Activated T-cell treated with anti-CD3 and anti-CD28 coated beads, Interleukin-2, amount 50 U/mL, for 72 hours (primary cell): ENCODE data around the gene COCH. TPM values are rescaled to one million over a fixed set of nuclear protein-coding genes. Genes with fewer than 3 reads are reported as not detected.
"Not testable (repeated sequence)": the region's sequence is repeated elsewhere in the genome, so short reads cannot be mapped to it uniquely, and the experiment has no call there.

Experiments
- ATAC-seq, 2 donors: fragments of 150-1000 bp; cut with Tn5 transposase; replicated peaks in 1 of 2; 2 replicates each; pipeline ENCODE4 v1.10.0; 2021; ENCODE audit warnings: moderate library complexity in 2 of 2, mild to moderate bottlenecking in 1 of 2
- DNase-seq, 2 donors: peaks; one replicate each; pipeline ENCODE4 v3.0.0; 2021 to 2022; ENCODE audit warnings: mixed read lengths in 1 of 2
- H3K27ac Mint-ChIP-seq: one replicate; pipeline ENCODE4 v1.8.0; 2022; ENCODE audit warnings: mild to moderate bottlenecking, moderate library complexity, mixed read lengths
- H3K27me3 Mint-ChIP-seq: one replicate; pipeline ENCODE4 v1.8.0; 2022; ENCODE audit warnings: low read depth, mixed read lengths
- H3K36me3 Mint-ChIP-seq, 2 donors: one replicate each; pipeline ENCODE4 v1.8.0; 2022; ENCODE audit warnings: mixed read lengths in 2 of 2, mild to moderate bottlenecking in 1 of 2; ENCODE audit not compliant: insufficient read depth in 2 of 2
- H3K4me1 Mint-ChIP-seq: one replicate; pipeline ENCODE4 v1.8.0; 2022; ENCODE audit warnings: low read depth, mixed read lengths
- H3K4me3 Mint-ChIP-seq, 2 donors: one replicate each; pipeline ENCODE4 v1.8.0; 2022; ENCODE audit warnings: mild to moderate bottlenecking in 2 of 2, mixed read lengths in 2 of 2, moderate library complexity in 2 of 2
- H3K9me3 Mint-ChIP-seq, 2 donors: one replicate each; pipeline ENCODE4 v1.8.0; 2022; ENCODE audit warnings: mixed read lengths in 2 of 2
- total RNA-seq, 2 donors: library from RNA; stranded (reverse); gene quantifications; one replicate each; pipeline ENCODE4 v1.2.3, GENCODE V29; 2022

COCH gene
- total RNA-seq, 2 donors from 2014 or later, result 1.6 to 2.3 TPM

DNA sequence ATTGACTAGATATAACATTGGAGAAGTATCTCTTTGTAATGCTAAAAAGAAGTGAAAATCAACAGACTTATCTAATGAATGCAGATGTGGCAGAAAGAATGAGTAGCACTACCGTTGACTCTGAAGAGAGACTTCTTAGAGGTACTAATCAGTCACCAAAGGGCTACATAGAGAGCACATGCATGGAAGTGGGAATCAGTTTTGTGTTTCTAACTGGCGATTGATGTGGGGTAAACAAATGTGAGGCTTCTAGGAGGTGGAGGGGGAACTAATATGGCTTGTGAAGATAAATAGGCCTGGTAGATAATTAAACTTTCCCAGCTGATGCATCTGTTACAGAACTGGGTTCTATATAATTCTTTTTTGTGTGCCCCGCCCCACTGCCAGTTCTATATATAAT lies 10.5 kb downstream of the COCH start:
- Mint-ChIP-seq H3K4me1 (peaks cover 6% of the 10 kb centered on the region), H3K27ac (no peak overlapping the region), H3K4me3 (no peak overlapping the region), H3K27me3 (no peaks in the 10 kb centered on the region), H3K9me3 (no peaks in the 10 kb centered on the region), H3K36me3 (no peaks in the 10 kb centered on the region)
- ATAC-seq, result no peak
- DNase-seq, result no peak

DNA sequence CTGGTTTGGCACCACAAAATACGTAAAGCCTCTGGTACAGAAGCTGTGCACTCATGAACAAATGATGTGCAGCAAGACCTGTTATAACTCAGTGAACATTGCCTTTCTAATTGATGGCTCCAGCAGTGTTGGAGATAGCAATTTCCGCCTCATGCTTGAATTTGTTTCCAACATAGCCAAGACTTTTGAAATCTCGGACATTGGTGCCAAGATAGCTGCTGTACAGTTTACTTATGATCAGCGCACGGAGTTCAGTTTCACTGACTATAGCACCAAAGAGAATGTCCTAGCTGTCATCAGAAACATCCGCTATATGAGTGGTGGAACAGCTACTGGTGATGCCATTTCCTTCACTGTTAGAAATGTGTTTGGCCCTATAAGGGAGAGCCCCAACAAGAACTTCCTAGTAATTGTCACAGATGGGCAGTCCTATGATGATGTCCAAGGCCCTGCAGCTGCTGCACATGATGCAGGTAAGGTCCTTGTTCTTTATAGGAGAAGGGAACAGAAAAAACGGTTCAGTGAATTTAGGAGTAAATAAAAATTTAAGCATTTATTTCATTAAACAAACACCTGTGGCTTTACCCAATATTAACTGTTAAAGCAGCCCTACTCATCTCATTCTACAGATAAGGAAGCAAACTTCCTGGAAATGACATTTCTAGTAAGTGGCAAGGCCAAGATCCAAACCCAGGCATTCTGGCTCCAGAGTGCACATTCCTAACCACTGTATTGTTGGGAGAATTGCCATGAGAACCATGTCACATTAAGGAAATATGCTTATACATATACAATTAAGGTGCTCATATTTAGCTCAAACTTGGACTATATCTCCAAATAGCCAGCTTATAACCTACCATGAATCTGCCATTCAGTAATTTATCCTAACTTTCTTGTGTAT lies 11.7 kb downstream of the COCH start:
- Mint-ChIP-seq H3K27me3 (no peaks in the 10 kb centered on the region), H3K4me3 (no peak overlapping the region), H3K27ac (no peak overlapping the region), H3K4me1 (peaks cover 6% of the 10 kb centered on the region), H3K9me3 (no peaks in the 10 kb centered on the region), H3K36me3 (no peaks in the 10 kb centered on the region)
- ATAC-seq, result no peak
- DNase-seq, result no peak

DNA sequence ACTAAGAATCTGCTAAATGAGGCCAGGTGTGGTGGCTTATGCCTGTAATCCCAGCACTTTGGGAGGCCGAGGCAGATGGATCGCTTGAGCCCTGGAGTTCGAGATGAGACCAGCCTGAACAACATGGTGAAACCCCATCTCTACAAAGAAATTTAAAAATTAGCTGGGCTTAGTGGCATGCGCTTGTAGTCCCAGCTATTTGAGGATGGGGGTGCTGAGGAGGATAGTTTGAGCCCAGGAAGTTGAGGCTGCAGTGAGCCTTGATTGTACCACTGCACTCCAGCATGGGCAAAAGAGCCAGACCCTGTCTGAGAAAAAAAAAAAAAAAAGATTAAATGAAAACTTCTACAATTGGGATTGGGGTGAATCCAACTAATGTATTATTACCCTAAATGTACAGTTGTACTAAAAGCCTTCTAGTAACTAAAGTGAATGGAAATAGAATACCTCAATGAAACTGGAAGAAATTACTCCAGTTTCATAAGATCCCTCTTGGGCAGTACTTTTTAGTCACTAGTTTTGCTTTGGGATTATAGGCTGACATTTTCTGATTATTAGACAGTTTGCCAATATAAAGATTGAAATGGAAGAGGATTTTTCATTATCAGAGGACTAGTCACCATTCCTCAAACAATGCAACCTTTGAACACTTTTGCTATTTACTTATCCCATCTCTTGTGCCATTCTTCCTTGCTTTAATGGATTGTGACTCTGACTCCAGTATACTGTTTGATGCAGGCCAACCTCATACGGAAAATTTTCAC lies 14.3 kb downstream of the COCH start:
- no peak for ATAC-seq
- H3K27me3 Mint-ChIP-seq, result no peaks in the 10 kb centered on the region
- peak overlapping the region; percentile 39 for H3K27ac Mint-ChIP-seq
- no peaks in the 10 kb centered on the region for H3K9me3 Mint-ChIP-seq
- H3K36me3 Mint-ChIP-seq, result no peaks in the 10 kb centered on the region
- H3K4me3 Mint-ChIP-seq, result no peak overlapping the region
- DNase-seq, result no peak
- peaks cover 6% of the 10 kb centered on the region for H3K4me1 Mint-ChIP-seq

DNA sequence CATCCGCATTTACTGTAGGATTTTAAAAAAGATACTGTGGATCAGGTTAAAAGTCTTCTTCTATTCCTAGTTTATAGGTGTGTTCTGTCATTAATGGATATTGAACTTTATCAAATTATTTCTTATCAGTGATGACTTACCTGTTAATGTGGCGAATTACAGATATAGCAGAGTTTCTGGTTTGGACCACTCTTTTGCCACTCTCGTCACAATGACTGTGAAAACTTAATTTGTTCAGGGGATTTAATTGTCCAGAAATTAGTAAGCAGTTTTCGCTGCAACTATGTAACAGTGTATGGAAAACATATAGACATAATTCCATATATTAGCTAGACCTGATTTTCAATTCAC lies 14.9 kb downstream of the COCH start:
- no peaks in the 10 kb centered on the region for H3K36me3 Mint-ChIP-seq
- DNase-seq, result no peak
- H3K27ac Mint-ChIP-seq, result peak overlapping the region; percentile 39
- ATAC-seq, result no peak
- H3K27me3 Mint-ChIP-seq, result no peaks in the 10 kb centered on the region
- no peaks in the 10 kb centered on the region for H3K9me3 Mint-ChIP-seq
- no peak overlapping the region for H3K4me3 Mint-ChIP-seq
- H3K4me1 Mint-ChIP-seq, result peaks cover 6% of the 10 kb centered on the region

DNA sequence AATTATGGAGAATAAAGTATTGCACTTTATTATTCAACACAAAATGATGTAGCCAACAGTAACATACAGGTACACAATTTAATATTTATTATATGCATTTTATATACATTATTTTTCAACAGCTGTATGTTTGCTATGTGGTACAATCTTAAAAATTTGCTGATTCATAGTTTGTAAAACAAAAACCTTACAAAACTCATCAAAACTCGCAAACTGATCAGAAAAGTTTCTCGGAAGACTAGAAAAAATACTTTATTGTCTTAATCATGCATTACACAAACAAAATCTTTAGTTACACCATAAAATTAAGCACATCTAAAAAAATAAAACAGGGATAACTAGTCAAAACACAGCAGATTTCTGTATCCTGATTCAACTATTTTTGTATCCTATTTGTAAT lies 19.5 kb downstream of the COCH start:
- Mint-ChIP-seq H3K36me3 (peaks cover 0 to 6% of the 10 kb centered on the region in 2 donors), H3K4me1 (peaks cover 10% of the 10 kb centered on the region), H3K27ac (no peak overlapping the region), H3K4me3 (no peak overlapping the region), H3K27me3 (no peaks in the 10 kb centered on the region), H3K9me3 (no peaks in the 10 kb centered on the region)
- DNase-seq, result no peak
- ATAC-seq, result no peak

DNA sequence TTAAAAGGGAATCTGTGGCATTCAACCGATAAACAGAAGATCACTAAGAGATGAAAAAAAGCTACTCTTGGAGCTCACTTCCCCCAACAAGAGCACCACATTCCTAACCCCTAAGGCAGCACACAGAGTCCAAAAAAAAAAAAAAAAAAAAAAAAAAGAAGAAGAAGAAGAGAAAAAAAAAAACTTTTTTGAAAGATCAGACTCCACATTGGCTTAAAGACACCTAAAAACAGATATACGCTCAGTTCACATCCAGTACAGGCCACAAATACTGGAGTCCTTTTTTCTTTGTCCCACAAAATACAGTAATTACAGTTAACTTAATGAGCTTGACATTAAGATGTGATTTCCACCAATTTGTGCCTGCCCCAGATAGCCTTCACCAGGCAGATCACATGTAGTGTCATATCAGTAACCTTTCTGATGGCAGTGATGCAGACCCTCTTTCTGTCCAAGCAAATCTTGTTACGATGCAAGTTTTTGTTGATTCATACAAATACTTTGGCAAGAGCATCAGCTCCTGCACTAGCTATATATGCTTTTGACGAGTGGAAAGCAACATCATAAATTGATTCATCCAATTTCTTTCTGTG lies 20.7 kb downstream of the COCH start:
- Mint-ChIP-seq H3K27me3 (no peaks in the 10 kb centered on the region), H3K4me1 (peaks cover 5% of the 10 kb centered on the region), H3K36me3 (peaks cover 0 to 6% of the 10 kb centered on the region in 2 donors), H3K27ac (no peak overlapping the region), H3K9me3 (no peaks in the 10 kb centered on the region), H3K4me3 (no peak overlapping the region)
- DNase-seq (no peak), ATAC-seq (no peak)

DNA sequence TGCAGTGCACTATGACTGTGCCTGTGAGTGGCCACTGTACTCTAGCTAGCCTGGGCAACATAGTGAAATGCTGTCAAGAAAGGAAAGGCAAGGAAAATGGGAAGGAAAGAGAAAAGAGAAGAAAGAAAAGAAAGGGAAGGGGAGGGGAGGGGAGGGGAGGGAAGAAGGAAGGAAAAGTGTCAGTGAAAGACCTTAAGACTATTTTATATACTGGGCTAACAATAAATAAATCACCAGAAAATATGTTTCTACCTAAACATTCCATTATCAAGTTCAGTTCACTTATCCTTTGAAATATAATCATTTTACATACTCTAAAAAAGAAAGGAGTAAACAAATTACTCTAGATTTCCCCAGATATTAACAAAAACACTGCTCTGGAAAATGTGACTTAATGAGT lies 22.1 kb downstream of the COCH start:
- H3K9me3 Mint-ChIP-seq, result no peaks in the 10 kb centered on the region
- no peak overlapping the region for H3K4me3 Mint-ChIP-seq
- peaks cover 0 to 7% of the 10 kb centered on the region in 2 donors for H3K36me3 Mint-ChIP-seq
- peaks cover 5% of the 10 kb centered on the region for H3K4me1 Mint-ChIP-seq
- ATAC-seq (no peak), DNase-seq (no peak)
- H3K27ac Mint-ChIP-seq, result no peak overlapping the region
- H3K27me3 Mint-ChIP-seq, result no peaks in the 10 kb centered on the region

DNA sequence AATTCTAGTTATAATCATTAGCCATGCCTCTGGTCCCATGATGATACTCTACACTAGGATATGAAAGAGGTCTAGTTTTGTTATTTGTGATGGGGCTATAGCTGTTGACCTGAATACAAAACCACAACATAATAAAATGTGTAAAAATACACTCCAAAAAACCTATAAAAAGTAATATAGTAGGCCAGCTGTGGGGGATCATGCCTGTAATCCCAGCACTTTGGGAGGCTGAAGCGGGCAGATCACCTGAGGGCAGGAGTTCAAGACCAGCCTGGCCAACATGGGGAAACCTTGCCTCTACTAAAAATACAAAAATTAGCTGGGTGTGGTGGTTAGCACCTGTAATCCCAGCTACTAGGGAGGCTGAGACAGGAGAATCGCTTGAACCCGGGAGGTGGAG lies 22.8 kb downstream of the COCH start:
- H3K36me3 Mint-ChIP-seq, DNase-seq, H3K27me3 Mint-ChIP-seq, H3K27ac Mint-ChIP-seq, H3K4me3 Mint-ChIP-seq, H3K9me3 Mint-ChIP-seq, ATAC-seq, H3K4me1 Mint-ChIP-seq: not testable (repeated sequence)

DNA sequence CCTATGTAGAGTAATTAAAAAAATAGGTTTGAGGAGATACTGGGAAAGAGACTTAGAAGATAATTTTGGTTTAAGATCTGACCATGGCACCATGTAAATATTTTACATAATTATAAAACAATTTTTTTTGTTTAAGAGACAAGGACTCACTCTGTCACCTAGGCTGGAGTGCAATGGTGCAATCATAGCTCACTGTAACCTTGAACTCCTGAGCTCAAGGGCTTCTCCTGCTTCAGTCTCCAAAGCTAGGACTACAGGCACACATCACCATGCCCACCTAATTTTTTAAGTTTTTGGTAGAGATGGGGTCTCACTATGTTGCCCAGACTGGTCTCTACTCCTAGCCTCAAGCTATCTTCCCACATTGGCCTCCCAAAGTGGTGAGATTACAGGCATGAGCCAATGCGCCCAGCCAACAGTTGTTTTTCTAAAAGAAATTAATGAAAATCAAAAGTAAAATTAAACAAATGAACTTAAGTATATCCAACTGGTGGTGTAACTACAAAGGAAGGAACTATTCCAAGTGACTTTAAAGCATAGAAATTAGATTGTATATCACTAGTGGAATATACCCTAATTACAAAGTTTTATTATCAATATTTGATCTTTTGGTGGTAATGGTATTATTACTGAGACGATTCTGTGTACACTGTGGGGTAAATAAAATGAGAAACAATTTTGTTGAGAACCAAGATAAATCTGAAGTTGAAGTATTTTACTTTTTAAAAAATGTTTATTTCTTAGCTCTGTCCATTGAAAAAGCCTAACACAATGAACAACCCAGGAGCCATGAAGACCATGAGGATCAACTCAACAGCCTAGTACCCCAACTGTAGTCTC lies 29.1 kb downstream of the COCH start:
- Mint-ChIP-seq H3K9me3 (no peaks in the 10 kb centered on the region), H3K27me3 (no peaks in the 10 kb centered on the region), H3K4me1 (peaks cover 3% of the 10 kb centered on the region), H3K4me3 (no peak overlapping the region), H3K27ac (peak overlapping the region; percentile 70), H3K36me3 (peaks cover 0 to 4% of the 10 kb centered on the region in 2 donors)
- ATAC-seq (no peak), DNase-seq (no peak)

DNA sequence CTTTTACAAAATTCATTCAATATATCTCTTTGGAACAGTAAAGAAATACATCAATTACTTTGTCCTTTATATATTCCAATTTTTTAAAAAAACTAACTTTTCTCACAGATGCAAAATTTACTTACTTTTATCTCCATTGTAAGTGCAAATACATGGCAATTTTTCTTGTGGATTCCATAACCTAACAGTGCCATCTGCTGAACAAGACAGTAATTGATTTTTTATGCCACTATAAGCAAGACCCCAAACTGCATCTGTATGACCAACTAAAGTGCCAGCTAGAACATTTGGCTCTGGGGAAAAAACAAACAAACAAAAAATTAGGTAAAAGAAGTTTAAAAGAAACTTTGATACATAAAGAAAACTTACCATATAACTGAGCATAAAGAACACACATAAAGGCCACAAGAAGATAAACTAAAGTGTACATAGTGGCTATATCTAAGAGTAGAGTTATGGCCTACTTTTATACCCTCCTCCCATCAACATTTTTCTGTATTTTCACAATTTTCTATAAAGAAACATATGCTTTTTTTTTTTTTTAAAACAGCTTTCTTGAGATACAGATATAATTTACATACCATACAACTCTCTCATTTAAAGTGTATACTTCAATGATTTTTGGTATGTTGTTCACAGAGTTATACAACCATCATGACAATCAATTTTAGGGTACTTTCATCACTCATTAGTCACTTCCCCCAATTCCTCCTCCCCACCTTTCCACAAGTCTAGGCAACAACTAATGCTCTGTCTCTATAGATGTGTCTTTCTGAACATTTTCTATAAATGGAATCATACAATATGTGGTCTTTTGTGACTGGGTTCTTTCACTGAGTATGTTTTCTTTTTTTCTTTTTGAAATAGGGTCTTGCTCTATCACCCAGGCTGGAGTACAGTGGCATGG lies 32.6 kb downstream of the COCH start:
- Mint-ChIP-seq H3K36me3 (peaks cover 0 to 4% of the 10 kb centered on the region in 2 donors), H3K9me3 (no peaks in the 10 kb centered on the region), H3K27me3 (no peaks in the 10 kb centered on the region), H3K4me3 (no peak overlapping the region), H3K4me1 (no peaks in the 10 kb centered on the region), H3K27ac (no peak overlapping the region)
- no peak for ATAC-seq
- no peak for DNase-seq

DNA sequence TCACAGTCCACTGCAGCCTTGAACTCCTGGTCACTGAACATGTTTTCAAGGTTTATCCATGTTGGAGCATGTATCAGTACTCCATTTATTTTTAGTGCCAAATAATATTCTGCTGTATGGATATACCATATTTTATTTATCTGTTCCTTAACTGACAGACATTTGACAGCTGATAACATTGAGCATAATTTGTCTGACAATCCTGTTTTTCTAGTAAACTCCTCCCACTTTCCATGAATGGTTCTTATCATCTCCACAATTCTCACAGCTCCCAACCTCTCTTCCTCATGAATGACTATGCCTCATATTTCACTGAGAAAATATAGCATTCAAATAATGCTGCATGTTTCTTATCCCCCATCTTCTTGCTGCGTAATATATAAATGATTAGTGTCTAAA lies 33.3 kb downstream of the COCH start:
- no peaks in the 10 kb centered on the region for H3K9me3 Mint-ChIP-seq
- no peak overlapping the region for H3K27ac Mint-ChIP-seq
- peaks cover 0 to 4% of the 10 kb centered on the region in 2 donors for H3K36me3 Mint-ChIP-seq
- DNase-seq (no peak), ATAC-seq (no peak)
- no peaks in the 10 kb centered on the region for H3K27me3 Mint-ChIP-seq
- H3K4me1 Mint-ChIP-seq, result no peaks in the 10 kb centered on the region
- H3K4me3 Mint-ChIP-seq, result no peak overlapping the region

DNA sequence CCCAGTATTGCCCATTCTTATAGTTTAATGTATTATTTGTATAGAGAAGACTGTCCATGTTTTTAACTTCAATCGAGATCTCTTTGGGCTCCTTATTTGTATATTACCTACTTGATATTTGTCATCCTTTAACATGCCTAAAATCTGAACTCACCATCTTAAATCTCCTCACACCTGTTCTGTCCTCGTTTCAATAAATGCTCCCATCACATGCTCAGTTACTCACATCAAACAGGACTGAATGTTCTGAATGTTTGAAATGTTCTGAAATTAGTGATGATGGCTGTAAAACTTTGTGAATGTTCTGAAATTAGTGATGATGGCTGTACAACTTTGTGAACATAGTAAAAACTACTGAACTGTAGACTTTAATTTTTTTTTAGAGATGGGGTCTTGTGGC lies 34.5 kb downstream of the COCH start:
- ATAC-seq (no peak), DNase-seq (no peak)
- no peaks in the 10 kb centered on the region for H3K4me1 Mint-ChIP-seq
- no peaks in the 10 kb centered on the region for H3K27me3 Mint-ChIP-seq
- H3K4me3 Mint-ChIP-seq, result no peak overlapping the region
- peaks cover 0 to 2% of the 10 kb centered on the region in 2 donors for H3K36me3 Mint-ChIP-seq
- H3K9me3 Mint-ChIP-seq, result no peaks in the 10 kb centered on the region
- no peak overlapping the region for H3K27ac Mint-ChIP-seq
